Measurements from ENCODE around the gene TRAF3IP1.
"Not testable (repeated sequence)": the region's sequence is repeated elsewhere in the genome, so short reads cannot be mapped to it uniquely, and the experiment has no call there.

Gene TRAF3IP1

GRCh38 chr2:238288650-238289573 lies 31.4 kb upstream of the TRAF3IP1 start:
- no peak for FAIRE-seq

DNA sequence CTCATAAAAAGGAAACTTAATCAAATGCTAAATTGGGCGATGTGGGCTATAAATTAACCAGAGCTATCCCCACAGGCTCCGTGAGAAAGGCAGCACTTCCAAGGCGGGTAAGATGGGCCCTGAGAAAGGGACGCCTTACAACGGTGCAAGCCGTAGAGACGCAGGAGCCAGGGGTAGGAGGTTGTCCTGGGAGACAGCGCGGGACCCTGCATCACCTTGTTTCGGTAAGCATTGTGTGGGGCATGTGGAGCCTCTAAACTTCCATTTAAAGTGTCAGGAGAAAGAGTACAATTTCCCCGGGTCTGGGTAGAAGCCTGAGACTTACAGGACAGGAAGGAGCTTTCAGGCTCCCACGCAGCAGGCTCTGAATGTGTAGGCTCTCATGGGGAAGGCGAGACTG lies 30.7 kb upstream of the TRAF3IP1 start:
- no peak for FAIRE-seq

- FAIRE-seq: no peak
Observed at GRCh38 chr2:238290091-238290509, 30.2 kb upstream of the TRAF3IP1 start.

DNA sequence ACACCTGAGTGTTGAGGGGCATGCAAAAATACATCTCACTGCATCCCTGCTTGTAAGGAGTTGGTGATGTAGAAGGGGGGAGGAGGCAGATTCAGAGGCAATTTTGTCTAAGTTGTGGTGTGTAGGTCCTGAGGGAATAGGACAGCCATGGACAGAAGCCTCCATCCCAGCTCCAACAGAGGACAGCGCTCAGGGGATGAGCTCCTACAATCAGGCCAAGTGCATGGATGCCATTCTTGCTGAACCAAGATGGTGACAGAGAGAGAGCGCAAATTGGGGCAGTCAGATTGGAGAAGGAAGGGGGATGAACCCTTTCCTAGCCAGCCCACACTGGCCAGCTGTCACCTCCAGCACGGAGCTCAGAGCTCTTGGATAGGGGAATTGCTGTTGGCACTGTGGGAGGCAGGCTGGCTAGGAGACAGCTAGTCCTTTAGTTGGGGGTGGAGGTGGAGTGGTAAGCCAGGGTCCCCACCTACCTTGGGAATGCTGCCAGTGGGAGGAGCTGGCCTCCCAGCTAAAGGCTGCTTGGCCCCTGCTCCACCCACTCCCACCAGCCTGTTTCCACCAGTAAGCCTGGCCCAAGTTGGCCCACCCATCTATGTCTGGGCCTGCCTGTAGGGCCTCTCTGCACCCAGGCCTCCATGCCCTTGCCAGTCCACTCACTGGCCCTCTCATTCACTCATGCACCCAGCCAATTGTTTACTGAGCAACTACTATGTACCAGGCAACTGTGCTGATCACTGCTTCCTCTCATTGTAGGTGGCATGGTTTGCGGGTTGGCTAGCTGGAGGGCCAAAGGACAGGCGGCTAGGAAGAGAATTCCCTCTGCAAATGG lies 29.4 kb upstream of the TRAF3IP1 start:
- no peak for FAIRE-seq

DNA sequence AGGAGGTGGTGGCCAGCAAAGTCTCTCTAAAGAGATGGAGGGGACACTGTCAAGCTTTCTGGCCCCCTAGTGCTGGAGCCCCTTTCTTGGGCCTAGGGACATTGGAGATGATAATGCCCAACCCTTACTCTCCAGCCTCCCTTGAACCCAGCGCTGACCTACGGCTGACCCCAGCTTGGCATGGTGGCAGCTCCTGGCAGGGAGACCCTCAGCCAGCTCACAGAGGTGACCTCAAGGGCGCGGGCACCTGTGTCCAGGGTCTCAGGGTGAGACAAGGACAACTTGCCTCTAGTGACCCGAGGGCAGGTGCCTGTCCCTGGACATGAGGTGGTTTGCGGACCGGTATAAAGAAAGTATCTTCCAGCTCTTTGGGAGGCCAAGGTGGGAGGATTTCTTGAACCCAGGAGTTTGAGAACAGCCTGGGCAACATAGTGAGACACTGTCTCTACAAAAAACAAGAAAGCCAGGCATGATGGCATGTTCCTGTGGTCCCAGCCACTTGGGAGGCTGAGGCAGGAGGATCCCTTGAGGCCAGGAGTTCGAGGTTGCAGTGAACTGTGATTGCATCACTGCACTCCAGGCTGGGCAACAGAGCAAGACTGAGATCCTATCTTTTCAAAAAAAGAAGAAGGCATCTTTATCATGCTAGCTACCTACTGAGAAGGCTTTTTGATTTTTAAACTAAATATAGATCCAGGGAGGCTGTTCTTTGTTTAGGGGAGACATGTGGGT lies 28.6 kb upstream of the TRAF3IP1 start:
- FAIRE-seq: no peak

- FAIRE-seq: no peak
Observed at GRCh38 chr2:238294046-238294392, 26.3 kb upstream of the TRAF3IP1 start.

DNA sequence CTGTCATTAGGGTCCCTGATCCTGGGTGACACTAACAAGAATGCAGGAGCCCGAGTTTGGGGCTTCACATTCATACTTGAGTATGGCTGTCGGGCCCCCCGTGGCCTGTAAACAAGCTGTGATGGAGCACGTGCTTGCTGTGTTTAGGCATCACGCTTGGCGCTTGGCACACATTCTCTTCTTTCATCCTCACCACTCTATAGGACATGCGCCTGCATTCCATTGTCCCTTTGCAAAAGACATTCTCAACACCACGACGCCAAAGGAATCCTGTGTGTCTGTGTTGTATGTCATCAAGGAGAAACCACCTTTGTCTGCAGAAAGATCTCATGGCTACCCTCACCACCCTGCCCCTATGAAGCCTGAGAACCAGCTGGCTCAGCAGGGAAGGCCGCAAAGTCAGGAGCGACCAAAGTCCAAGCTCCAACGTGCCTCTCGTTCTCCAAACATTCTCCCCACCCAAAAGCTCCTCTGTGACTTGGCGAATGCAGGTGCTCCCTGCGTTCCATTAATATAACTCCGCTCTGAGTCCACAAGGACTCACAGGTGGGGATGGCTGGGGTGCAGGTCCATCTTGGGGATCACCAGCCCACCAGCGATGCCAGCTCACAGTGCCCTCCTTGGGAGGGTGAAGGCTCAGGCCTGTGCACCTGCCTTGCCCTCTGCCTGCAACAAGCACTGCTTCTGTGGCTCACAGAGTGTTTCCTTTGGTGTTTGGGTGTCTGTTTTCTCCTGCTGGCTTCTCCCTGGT lies 25.8 kb upstream of the TRAF3IP1 start:
- FAIRE-seq: no peak

DNA sequence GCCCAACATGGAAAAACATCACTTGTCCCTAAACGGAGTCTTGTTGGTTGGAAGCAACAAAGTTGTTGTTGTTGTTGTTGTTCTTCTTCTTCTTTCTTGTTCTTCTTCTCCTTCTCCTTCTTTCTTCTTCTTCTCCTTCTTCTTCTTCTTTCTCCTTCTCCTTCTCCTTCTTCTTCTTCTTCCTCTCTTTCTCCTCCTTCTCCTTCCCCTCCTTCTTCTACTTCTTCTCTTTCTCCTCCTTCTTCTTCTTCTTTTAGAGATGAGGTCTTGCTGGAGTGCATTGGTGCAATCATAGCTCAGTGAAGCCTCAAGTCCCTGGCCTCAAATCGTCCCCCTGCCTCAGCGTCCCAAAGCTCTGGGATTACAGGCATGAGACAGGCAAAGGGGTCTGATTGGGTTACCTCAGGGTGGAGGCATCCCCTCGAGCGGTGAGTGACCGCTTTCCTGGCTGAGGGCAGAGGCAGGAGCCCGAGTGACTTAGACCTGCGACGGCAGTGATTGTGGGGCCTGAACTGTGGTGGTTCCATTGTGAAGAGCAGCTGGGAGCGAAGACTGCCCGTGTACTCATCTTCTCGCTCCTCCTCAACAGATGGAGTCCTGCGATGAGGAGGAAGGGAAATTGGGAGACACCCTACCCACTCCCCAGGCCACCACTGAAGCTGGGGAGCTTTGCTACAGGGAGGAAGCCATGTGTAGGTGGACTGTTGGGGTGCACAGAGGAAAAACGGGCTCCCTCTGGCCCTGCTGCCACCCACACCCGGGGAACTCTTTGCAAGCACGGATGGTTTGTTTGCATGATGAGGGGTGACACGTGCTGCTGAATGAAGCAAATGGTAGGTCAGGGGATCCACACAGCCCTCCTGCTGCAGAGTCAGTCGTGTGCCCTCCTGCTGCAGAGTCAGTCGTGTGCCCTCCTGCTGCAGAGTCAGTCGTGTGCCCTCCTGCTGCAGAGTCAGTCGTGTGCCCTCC lies 24.9 kb upstream of the TRAF3IP1 start:
- FAIRE-seq: no peak

DNA sequence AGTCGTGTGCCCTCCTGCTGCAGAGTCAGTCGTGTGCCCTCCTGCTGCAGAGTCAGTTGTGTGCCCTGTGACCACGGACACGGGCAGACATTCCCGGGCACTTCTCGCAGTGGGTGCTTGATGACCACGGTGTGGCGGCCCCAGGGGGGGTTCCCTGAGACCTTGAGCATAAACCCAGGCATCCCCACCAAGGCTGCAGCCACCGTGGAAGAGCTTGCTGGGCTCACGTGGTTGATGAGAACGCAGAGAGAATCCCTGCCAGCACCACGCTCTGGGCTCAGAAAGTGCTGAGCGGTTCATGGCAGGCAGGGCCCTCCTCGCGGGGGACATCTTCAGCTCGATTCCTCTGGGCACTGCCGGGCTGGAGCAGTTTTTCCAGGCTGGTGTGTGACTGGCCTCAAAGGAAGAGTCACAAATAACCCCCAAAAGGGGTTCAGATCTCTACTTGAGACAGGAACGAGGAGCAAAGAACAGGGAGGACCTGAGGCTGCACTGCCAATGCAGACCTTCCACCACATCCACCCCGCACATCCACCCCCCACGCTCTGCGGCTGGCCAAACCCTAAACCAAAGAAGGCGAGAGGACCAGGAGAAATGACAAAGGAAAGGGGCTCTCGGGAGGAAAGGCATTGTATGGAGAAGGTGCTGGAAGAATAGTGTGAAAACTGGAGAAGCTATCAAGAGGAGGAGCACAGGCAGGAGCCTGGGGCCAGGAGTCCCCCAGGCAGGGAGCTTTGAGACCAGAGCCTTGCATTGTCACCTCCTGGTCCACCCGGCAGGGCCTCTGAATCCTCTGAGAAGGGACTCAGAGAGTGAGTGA lies 23.5 kb upstream of the TRAF3IP1 start:
- FAIRE-seq: no peak

DNA sequence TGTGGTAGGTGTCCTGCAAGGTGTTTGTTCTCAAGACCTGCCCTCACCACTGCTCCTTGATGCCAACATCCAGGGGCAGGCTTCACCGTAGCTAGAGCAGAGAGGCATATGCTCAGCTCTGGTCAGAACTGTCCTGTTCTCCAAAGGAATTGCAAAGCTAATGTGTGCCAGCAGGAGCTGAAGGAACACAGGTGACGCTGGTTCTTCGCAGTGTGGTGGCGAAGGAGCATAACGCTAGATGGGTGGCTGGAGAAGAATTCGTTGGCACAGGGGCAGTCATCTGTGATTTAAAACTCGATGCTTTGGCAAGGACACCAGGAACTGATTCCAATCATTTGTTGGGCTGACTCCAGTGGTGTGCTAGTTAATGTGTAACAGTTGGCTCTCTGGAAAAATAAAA lies 20.5 kb upstream of the TRAF3IP1 start:
- no peak for FAIRE-seq

DNA sequence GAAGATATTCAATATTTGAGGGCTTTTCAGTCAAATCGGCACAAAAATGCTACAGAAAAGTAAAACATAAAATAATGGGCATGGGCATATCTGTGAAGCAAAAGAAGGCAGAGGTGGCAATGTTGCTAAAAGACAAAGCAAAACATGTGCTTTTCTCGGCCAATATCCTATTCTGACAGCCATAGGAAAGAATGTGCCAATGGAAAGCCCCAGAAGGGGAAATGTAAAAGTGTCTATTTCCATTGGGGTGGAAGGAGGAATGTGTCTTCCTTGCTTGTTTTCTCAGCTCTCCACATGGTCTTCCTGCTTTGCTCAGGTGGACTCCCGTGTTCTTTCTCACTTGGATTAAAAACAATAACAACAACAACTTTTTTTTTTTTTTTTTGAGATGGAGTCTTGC lies 18.2 kb upstream of the TRAF3IP1 start:
- no peak for FAIRE-seq

GRCh38 chr2:238302751-238303150 lies 17.6 kb upstream of the TRAF3IP1 start:
- no peak for FAIRE-seq

DNA sequence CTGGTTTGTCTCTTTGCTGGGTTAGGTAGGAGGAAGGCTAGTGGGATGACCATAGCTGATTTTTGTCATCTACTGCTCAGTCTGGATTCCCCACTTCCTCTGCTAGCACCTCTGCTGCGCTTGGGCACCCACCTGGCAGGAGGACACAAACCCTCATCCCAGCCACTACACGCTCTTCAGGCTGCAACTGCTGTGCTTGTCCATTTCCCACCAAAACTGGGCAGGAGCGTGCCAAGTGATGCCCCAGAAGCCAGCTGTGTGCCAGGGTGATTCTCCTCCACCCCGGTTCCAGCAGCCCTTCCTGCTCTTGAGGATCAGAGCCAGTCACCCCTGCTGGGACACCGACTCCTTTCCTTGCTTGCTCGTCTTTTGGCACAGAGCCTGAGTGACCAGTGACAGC lies 16.2 kb upstream of the TRAF3IP1 start:
- no peak for FAIRE-seq

DNA sequence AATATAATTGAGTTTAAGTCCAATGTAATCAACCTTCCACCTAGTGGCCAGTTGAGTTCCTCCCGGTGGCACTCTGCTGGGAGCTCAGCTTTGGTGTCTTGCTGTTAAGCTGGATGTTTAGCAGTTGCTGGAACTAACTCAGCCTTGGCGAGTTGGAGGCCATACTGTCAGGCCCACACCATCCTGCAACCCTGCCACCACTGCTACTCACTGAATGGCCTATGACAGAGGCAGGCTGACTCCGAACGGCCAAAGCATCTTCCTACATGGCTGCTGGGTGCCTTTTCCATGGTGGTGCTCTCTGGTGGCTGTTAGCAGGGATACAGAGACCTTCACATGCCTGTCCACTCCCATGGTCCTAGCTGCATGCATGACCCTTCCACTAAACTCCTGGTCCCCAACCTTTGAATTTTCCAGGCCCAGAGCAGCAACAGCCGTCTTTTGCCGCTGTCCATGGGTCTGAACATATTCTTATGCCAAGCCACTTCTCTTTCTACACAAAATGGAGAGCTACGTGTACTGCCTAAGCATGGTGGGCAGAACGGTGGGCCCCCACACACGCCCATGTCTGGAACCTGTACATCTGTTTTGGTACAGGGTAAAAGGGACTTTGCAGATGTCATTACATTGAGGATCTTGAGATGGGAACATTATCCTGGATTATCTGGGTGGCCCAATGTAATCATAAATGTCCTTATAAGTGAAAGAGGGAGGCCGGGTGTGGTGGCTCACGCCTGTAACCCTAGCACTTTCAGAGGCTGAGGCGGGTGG lies 15.0 kb upstream of the TRAF3IP1 start:
- FAIRE-seq: no peak

DNA sequence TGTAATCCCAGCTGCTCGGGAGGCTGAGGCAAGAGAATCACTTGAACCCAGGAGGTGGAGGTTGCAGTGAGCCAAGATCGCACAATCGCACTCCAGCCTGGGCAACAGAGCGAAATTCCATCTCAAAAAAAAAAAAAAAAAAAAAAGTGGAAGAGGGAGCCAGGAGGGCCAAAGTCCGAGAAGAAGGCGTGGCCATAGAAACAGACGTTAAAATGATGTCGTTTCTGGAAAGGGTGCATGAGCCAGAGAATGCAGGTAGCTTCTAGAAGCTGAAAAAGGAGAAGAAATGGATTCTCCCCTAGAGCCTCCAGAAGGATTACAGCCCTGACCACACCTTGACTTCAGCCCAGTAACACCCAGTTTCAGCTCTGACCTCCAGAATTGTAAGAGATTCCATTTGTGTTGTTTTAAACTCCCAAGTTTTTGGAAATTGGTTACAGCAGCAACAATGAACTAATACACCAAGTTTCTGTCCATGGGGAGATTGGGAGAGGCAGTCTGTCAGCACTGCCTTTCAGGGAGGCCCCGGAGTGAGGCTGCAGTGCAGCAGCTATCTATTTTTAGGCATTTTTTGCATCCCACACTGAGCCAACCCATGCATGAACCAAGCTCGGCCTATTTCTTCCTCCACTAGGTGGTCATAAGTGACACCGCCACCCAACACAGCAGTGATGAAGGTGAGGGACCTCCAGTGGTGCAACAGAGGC lies 14.2 kb upstream of the TRAF3IP1 start:
- FAIRE-seq: no peak

DNA sequence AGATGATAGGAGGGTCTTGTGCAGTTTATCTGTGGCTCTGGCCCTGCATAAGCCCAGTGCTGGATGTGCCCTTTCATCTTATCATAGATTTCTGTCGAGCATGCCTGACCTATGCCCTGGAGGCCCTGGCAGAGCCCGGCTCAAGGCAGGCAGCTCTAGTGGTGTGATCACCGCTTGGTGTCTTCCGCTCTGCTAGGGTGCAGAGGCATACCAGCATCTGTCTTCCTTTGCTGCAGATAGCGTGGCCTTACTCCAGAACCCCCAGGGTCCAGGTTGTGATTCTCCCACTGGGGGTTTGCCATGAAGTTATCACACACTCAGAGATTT lies 13.7 kb upstream of the TRAF3IP1 start:
- no peak for FAIRE-seq

DNA sequence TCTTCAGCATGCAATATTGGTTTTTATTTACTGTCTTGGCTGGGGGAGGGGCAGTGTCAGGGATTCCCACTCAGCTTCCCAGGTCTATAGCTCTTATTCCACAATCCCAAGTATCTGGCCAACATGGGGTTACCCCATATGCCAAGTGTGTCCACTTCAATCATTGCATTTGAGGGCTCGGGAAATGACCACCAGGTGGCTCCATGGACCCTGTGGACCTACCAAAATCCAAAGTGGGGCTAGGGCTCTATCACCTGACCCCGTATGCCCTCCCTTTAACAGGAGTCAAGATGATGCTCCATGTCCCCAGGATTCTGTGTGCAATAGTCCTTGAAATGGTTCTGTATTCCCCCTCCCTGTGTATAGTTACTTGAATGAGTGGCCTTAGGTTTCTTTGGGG lies 12.1 kb upstream of the TRAF3IP1 start:
- FAIRE-seq: no peak

DNA sequence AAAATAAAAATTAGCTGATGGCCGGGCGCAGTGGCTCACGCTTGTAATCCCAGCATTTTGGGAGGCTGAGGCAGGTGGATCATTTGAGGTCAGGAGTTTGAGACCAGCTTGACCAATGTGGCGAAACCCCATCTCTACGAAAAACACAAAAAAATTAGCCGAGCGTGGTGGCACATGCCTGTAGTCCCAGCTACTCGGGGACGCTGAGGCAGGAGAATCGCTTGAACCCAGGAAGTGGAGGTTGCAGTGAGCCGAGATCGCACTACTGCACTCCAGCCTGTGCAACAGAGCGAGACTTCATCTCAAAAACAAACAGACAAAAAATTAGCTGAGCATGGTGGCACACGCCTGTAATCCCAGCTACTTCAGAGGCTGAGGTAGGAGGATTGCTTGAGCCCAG lies 9.6 kb upstream of the TRAF3IP1 start:
- not testable (repeated sequence) for FAIRE-seq

Data from colon (tissue), 2 donors.